BLaER1 treated with 17β-estradiol and CSF1 and Interleukin-3, amounts not matched to agents 10 nM and 100 nM (cell line): ENCODE data around the gene MST1.
A peak's percentile ranks its signal among the peaks of the same experiment; 100 is the strongest.

Experiments
- H3K27ac ChIP-seq, 11 experiments: shearing (Covaris generic); formaldehyde crosslinking; 2 replicates each; pipeline ENCODE4 v1.8.1; 2022
- H3K27me3 ChIP-seq, 11 experiments: shearing (Covaris generic); formaldehyde crosslinking; 2 replicates each; pipeline ENCODE4 v1.8.1; 2022
- H3K36me3 ChIP-seq, 11 experiments: shearing (Covaris generic); formaldehyde crosslinking; 2 replicates each; pipeline ENCODE4 v1.8.1; 2022
- H3K4me1 ChIP-seq, 10 experiments: shearing (Covaris generic); formaldehyde crosslinking; 2 replicates each; pipeline ENCODE4 v1.8.1; 2022
- H3K4me2 ChIP-seq, 11 experiments: shearing (Covaris generic); formaldehyde crosslinking; 2 replicates each; pipeline ENCODE4 v1.8.1; 2022
- H3K4me3 ChIP-seq, 10 experiments: shearing (Covaris generic); formaldehyde crosslinking; 2 replicates each; pipeline ENCODE4 v1.8.1; 2022
- H3K9ac ChIP-seq, 11 experiments: shearing (Covaris generic); formaldehyde crosslinking; 2 replicates each; pipeline ENCODE4 v1.8.1; 2022
- H3K9me3 ChIP-seq, 11 experiments: shearing (Covaris generic); formaldehyde crosslinking; replicated peaks in 1 of 11; 2 replicates each; pipeline ENCODE4 v1.8.1; 2022
- H4K20me1 ChIP-seq, 11 experiments: shearing (Covaris generic); formaldehyde crosslinking; 2 replicates each; pipeline ENCODE4 v1.8.1; 2022
- Cebpa-rat ChIP-seq, 11 experiments: shearing (Covaris generic); IDR thresholded peaks; 2 replicates each; pipeline ENCODE4 v1.8.1; 2022

Gene MST1

DNA sequence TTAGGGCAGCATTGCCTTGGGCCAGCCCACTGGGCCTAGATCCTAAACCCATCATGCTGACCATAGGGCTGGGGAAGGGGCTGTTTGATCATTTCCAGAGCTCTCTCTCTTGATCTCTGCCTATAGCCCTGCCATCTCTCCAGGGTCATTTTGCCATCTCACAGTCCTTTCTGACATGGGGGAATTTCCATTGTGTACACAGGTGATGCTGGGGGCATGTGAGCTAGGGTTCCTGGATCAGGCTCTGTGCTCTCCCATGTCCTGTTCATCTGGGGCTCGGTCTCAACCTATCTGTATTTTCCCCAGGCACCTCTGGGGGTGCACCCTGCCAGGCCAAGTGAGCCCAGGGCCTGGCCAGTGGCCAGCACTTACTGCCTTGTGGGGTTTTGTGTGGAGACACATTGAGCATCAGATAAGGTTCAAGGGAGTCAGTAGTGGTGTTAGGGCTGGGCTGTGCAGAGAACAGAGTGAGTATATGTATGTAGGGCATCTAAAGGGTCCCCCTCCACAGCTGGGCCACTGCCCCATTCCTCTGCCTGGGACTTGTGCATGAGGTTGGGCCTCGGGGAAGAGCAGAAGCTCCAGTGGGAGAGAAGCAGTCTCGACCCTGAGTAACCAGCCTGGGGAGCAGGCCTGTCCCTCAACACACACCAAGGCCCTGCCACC, 40.8 kb downstream of the MST1 start:
- Histone ChIP-seq H3K27me3 (no peaks in the 10 kb centered on the region), H3K27ac (no peak overlapping the region), H3K9ac (no peak overlapping the region), H3K9me3 (no peaks in the 10 kb centered on the region), H4K20me1 (peaks cover 0 to 9% (median 0%) of the 10 kb centered on the region in 11 experiments; a peak in 2 of 22 replicates), H3K4me1 (peaks cover 14 to 47% (median 33%) of the 10 kb centered on the region in 10 experiments), H3K4me2 (peak overlapping the region in 9 of 11 experiments; percentile 56 to 81 (median 67); a peak in 17 of 22 replicates), H3K36me3 (no peaks in the 10 kb centered on the region), H3K4me3 (no peak overlapping the region)
- no peak for TF ChIP-seq Cebpa-rat (IDR thresholded peaks at IDR 0.05)

DNA sequence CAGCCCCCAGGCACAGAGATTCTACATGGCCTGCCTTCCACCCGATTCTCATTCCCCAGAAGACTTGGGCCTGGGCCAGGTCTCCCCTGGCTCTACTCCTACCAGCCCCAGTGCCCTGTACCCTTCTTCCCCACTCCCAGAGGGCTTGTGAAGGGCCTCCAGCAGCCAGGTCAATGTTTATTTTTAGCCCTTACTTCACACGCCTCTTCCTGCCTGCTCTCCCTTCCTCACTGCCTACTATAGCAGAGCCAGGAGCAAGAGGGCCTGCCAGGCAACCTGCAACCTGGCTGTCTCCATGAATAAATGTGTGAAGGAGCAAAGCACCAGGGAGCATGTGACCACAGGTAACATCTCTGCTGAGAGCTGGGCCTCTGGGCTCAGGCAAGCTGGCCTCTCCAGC, 41.5 kb downstream of the MST1 start:
- no peaks in the 10 kb centered on the region for H3K27me3 ChIP-seq
- no peaks in the 10 kb centered on the region for H3K9me3 ChIP-seq
- H3K4me2 ChIP-seq = peak overlapping the region; percentile 30 to 81 (median 65); a peak in 20 of 22 replicates
- TF ChIP-seq Cebpa-rat (IDR thresholded peaks at IDR 0.05) = no peak
- H3K27ac ChIP-seq = no peak overlapping the region
- no peak overlapping the region for H3K9ac ChIP-seq
- H4K20me1 ChIP-seq = peaks cover 0 to 9% (median 0%) of the 10 kb centered on the region in 11 experiments; a peak in 1 of 22 replicates
- H3K4me3 ChIP-seq = no peak overlapping the region
- no peaks in the 10 kb centered on the region for H3K36me3 ChIP-seq
- peaks cover 14 to 40% (median 25%) of the 10 kb centered on the region in 10 experiments for H3K4me1 ChIP-seq

- no peaks in the 10 kb centered on the region for H3K9me3 ChIP-seq
- no peaks in the 10 kb centered on the region for H3K36me3 ChIP-seq
- no peak overlapping the region for H3K4me3 ChIP-seq
- no peaks in the 10 kb centered on the region for H3K27me3 ChIP-seq
- no peak overlapping the region for H3K9ac ChIP-seq
- H3K4me2 ChIP-seq = no peak overlapping the region
- H3K4me1 ChIP-seq = peaks cover 14 to 34% (median 22%) of the 10 kb centered on the region in 10 experiments
- H3K27ac ChIP-seq = no peak overlapping the region
- no peak for TF ChIP-seq Cebpa-rat (IDR thresholded peaks at IDR 0.05)
- H4K20me1 ChIP-seq = no peaks in the 10 kb centered on the region; a peak in 1 of 22 replicates
These were observed 43.0 kb downstream of the MST1 start for GRCh38 chr3:49646236-49646635.

DNA sequence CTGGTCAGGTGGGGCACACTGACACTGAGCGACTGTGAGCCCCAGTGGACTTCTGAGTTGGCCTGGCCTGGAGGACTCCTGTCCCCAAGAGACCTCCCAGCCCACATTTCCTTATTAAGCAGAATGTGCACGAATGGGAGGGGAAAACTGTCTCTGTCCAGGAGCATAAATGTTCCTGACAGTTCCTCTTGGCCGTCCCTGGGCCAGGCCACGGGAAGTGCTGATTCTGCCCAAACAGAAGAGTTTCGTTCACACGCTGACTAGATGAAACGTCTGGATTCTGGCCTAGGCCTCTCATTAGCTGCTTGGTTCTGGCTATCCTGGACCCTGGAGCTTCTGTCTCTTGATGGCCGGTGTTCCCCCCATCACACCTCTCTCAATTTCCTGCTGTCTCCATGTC, 44.6 kb downstream of the MST1 start:
- H3K4me3 ChIP-seq = no peak overlapping the region
- H3K27me3 ChIP-seq = no peaks in the 10 kb centered on the region
- no peaks in the 10 kb centered on the region for H3K9me3 ChIP-seq
- TF ChIP-seq Cebpa-rat (IDR thresholded peaks at IDR 0.05) = no peak
- H3K27ac ChIP-seq = no peak overlapping the region
- peaks cover 14 to 29% (median 20%) of the 10 kb centered on the region in 10 experiments for H3K4me1 ChIP-seq
- peak overlapping the region in 2 of 11 experiments; percentile 47 to 52; a peak in 4 of 22 replicates for H3K4me2 ChIP-seq
- no peak overlapping the region for H3K9ac ChIP-seq
- H4K20me1 ChIP-seq = no peaks in the 10 kb centered on the region; a peak in 1 of 22 replicates
- H3K36me3 ChIP-seq = no peaks in the 10 kb centered on the region

- TF ChIP-seq Cebpa-rat (IDR thresholded peaks at IDR 0.05) = no peak
- no peak overlapping the region for H3K4me2 ChIP-seq
These were observed 46.5 kb downstream of the MST1 start for GRCh38 chr3:49642708-49643145.

GRCh38 chr3:49641921-49642707, 47.2 kb downstream of the MST1 start:
- Histone ChIP-seq H3K4me2 (no peak overlapping the region), H4K20me1 (no peaks in the 10 kb centered on the region; a peak in 1 of 22 replicates), H3K27ac (no peak overlapping the region; a peak in 1 of 22 replicates), H3K36me3 (no peaks in the 10 kb centered on the region), H3K9me3 (no peaks in the 10 kb centered on the region), H3K4me1 (peaks cover 9 to 32% (median 14%) of the 10 kb centered on the region in 10 experiments), H3K27me3 (no peaks in the 10 kb centered on the region), H3K4me3 (no peak overlapping the region), H3K9ac (no peak overlapping the region)
- TF ChIP-seq Cebpa-rat (IDR thresholded peaks at IDR 0.05) = no peak

More at GRCh38 chr3:49642708-49643145, 46.5 kb downstream of the MST1 start:
- Histone ChIP-seq H3K4me3 (no peak overlapping the region), H3K9me3 (no peaks in the 10 kb centered on the region), H4K20me1 (no peaks in the 10 kb centered on the region; a peak in 1 of 22 replicates), H3K27me3 (no peaks in the 10 kb centered on the region), H3K36me3 (no peaks in the 10 kb centered on the region), H3K4me1 (peaks cover 15 to 29% (median 19%) of the 10 kb centered on the region in 10 experiments), H3K9ac (no peak overlapping the region), H3K27ac (no peak overlapping the region)

- no peaks in the 10 kb centered on the region for H3K9me3 ChIP-seq
- H3K27me3 ChIP-seq = no peaks in the 10 kb centered on the region
- no peaks in the 10 kb centered on the region; a peak in 1 of 22 replicates for H4K20me1 ChIP-seq
- no peak for TF ChIP-seq Cebpa-rat (IDR thresholded peaks at IDR 0.05)
- H3K36me3 ChIP-seq = no peaks in the 10 kb centered on the region
- no peak overlapping the region for H3K4me3 ChIP-seq
- H3K9ac ChIP-seq = no peak overlapping the region
- no peak overlapping the region for H3K4me2 ChIP-seq
- no peak overlapping the region for H3K27ac ChIP-seq
- peaks cover 7 to 37% (median 11%) of the 10 kb centered on the region in 10 experiments for H3K4me1 ChIP-seq
These were observed 48.0 kb downstream of the MST1 start for GRCh38 chr3:49641292-49641691.

GRCh38 chr3:49639551-49639950, 49.7 kb downstream of the MST1 start:
- no peak for TF ChIP-seq Cebpa-rat (IDR thresholded peaks at IDR 0.05)
- H3K9me3 ChIP-seq = no peaks in the 10 kb centered on the region
- H3K4me1 ChIP-seq = peaks cover 7 to 29% (median 11%) of the 10 kb centered on the region in 10 experiments
- no peak overlapping the region for H3K27ac ChIP-seq
- no peaks in the 10 kb centered on the region for H3K27me3 ChIP-seq
- no peak overlapping the region for H3K9ac ChIP-seq
- no peaks in the 10 kb centered on the region for H3K36me3 ChIP-seq
- no peak overlapping the region for H3K4me2 ChIP-seq
- no peaks in the 10 kb centered on the region; a peak in 1 of 22 replicates for H4K20me1 ChIP-seq
- H3K4me3 ChIP-seq = no peak overlapping the region

DNA sequence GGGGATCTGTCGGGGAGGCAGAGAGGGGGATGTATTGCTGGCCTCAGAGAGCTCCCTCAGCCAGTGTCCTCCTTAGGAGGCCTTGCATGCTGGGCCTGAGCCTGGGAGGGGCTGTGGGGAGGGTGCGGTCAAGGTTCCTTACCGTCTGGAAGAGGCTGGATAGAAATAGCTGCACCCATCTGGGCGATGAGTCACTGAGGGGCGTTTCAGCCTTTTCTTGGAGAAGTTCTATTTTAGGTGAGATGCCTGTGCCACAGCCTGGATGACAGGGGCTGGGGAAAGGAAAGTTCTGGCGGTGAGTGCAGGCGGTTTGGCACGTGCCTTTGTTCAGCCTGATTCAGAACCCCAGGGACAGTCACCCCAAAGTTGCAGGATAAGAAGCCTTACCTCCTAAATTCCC, 50.8 kb downstream of the MST1 start:
- Histone ChIP-seq H3K27ac (no peak overlapping the region), H3K4me1 (peaks cover 7 to 26% (median 11%) of the 10 kb centered on the region in 10 experiments), H3K4me3 (no peak overlapping the region), H4K20me1 (no peaks in the 10 kb centered on the region; a peak in 1 of 22 replicates), H3K9ac (no peak overlapping the region), H3K36me3 (no peaks in the 10 kb centered on the region), H3K27me3 (no peaks in the 10 kb centered on the region), H3K9me3 (no peaks in the 10 kb centered on the region), H3K4me2 (peak overlapping the region; percentile 8 to 82 (median 54); a peak in 19 of 22 replicates)
- no peak for TF ChIP-seq Cebpa-rat (IDR thresholded peaks at IDR 0.05)
